ENCODE results near the gene PRRX2. TPM values are rescaled to one million over a fixed set of nuclear protein-coding genes. Genes with fewer than 3 reads are reported as not detected.

PRRX2 gene
- total and polyA plus RNA-seq, 9 of the 15 experiments (the other 6 are each of a cell fraction or from before 2014, with no cell fraction given), result 0.21 TPM; not detected in 8

GRCh38 chr9:129641750-129642585 is 23.5 kb upstream of the PRRX2 start, which contains the start of gene ASB6 (continued):
- no peak for TF ChIP-seq HNRNPK (IDR thresholded peaks at IDR 0.05; ENCODE audit: low read depth, low read length, poor library complexity, severe bottlenecking)
- TF ChIP-seq CAMTA2 (CRISPR knock-in tag; conservative IDR thresholded peaks at IDR 0.05), result no peak
- no peak for TF ChIP-seq CEBPG (CRISPR knock-in tag; IDR thresholded peaks at IDR 0.05)
- TF ChIP-seq CEBPG (tag; conservative IDR thresholded peaks at IDR 0.05 in 1 of 2, IDR thresholded peaks at IDR 0.05 in 1 of 2), result no peak
- TF ChIP-seq U2AF1 (optimal IDR thresholded peaks at IDR 0.05; ENCODE audit: low read depth, low read length), result peak; percentile 82
- TF ChIP-seq, protein P1, sequence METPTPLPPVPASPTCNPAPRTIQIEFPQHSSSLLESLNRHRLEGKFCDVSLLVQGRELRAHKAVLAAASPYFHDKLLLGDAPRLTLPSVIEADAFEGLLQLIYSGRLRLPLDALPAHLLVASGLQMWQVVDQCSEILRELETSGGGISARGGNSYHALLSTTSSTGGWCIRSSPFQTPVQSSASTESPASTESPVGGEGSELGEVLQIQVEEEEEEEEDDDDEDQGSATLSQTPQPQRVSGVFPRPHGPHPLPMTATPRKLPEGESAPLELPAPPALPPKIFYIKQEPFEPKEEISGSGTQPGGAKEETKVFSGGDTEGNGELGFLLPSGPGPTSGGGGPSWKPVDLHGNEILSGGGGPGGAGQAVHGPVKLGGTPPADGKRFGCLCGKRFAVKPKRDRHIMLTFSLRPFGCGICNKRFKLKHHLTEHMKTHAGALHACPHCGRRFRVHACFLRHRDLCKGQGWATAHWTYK (CRISPR knock-in tag; IDR thresholded peaks at IDR 0.05), result peak; percentile 51; the same call in 1 of the 2 replicates
- no peak for TF ChIP-seq NR4A1 (CRISPR knock-in tag; IDR thresholded peaks at IDR 0.05)
- TF ChIP-seq NR4A1 (tag; IDR thresholded peaks at IDR 0.05), result no peak
- TF ChIP-seq SP1 (CRISPR knock-in tag; IDR thresholded peaks at IDR 0.05), result peak; percentile 99
- no peak for TF ChIP-seq KLF10 (CRISPR knock-in tag; IDR thresholded peaks at IDR 0.05)
- TF ChIP-seq, protein P2, sequence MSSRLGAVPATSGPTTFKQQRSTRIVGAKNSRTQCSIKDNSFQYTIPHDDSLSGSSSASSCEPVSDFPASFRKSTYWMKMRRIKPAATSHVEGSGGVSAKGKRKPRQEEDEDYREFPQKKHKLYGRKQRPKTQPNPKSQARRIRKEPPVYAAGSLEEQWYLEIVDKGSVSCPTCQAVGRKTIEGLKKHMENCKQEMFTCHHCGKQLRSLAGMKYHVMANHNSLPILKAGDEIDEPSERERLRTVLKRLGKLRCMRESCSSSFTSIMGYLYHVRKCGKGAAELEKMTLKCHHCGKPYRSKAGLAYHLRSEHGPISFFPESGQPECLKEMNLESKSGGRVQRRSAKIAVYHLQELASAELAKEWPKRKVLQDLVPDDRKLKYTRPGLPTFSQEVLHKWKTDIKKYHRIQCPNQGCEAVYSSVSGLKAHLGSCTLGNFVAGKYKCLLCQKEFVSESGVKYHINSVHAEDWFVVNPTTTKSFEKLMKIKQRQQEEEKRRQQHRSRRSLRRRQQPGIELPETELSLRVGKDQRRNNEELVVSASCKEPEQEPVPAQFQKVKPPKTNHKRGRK (tag; IDR thresholded peaks at IDR 0.05), result no peak
- TF ChIP-seq TCFL5 (CRISPR knock-in tag; conservative IDR thresholded peaks at IDR 0.05), result no peak
- no peak for TF ChIP-seq STAT5B (CRISPR knock-in tag; IDR thresholded peaks at IDR 0.05)
- TF ChIP-seq, protein P3, sequence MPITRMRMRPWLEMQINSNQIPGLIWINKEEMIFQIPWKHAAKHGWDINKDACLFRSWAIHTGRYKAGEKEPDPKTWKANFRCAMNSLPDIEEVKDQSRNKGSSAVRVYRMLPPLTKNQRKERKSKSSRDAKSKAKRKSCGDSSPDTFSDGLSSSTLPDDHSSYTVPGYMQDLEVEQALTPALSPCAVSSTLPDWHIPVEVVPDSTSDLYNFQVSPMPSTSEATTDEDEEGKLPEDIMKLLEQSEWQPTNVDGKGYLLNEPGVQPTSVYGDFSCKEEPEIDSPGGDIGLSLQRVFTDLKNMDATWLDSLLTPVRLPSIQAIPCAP (CRISPR knock-in tag; IDR thresholded peaks at IDR 0.05; ENCODE audit: borderline replicate concordance), result no peak
- TF ChIP-seq ZNF24 (IDR thresholded peaks at IDR 0.05), result peak; percentile 46; the same call in 1 of the 2 replicates
- no peak for TF ChIP-seq ZNF280A (IDR thresholded peaks at IDR 0.05; ENCODE audit: low read depth, partially characterized antibody)
- TF ChIP-seq E2F5 (CRISPR knock-in tag; IDR thresholded peaks at IDR 0.05), result peak; percentile 87; the same call in 1 of the 2 replicates
- TF ChIP-seq HDGF (IDR thresholded peaks at IDR 0.05), result no peak
- TF ChIP-seq SRF (CRISPR knock-in tag; IDR thresholded peaks at IDR 0.05), result peak in 1 of 2 experiments; percentile 83; a peak in 2 of 4 replicates
- TF ChIP-seq, protein P4, sequence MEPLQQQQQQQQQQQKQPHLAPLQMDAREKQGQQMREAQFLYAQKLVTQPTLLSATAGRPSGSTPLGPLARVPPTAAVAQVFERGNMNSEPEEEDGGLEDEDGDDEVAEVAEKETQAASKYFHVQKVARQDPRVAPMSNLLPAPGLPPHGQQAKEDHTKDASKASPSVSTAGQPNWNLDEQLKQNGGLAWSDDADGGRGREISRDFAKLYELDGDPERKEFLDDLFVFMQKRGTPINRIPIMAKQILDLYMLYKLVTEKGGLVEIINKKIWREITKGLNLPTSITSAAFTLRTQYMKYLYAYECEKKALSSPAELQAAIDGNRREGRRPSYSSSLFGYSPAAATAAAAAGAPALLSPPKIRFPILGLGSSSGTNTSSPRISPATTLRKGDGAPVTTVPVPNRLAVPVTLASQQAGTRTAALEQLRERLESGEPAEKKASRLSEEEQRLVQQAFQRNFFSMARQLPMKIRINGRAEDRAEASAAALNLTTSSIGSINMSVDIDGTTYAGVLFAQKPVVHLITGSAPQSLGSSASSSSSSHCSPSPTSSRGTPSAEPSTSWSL (CRISPR knock-in tag; IDR thresholded peaks at IDR 0.05; ENCODE audit: borderline replicate concordance), result no peak

Data from K562 (cell line).